ENCODE results near the gene ZMIZ1.

DNA sequence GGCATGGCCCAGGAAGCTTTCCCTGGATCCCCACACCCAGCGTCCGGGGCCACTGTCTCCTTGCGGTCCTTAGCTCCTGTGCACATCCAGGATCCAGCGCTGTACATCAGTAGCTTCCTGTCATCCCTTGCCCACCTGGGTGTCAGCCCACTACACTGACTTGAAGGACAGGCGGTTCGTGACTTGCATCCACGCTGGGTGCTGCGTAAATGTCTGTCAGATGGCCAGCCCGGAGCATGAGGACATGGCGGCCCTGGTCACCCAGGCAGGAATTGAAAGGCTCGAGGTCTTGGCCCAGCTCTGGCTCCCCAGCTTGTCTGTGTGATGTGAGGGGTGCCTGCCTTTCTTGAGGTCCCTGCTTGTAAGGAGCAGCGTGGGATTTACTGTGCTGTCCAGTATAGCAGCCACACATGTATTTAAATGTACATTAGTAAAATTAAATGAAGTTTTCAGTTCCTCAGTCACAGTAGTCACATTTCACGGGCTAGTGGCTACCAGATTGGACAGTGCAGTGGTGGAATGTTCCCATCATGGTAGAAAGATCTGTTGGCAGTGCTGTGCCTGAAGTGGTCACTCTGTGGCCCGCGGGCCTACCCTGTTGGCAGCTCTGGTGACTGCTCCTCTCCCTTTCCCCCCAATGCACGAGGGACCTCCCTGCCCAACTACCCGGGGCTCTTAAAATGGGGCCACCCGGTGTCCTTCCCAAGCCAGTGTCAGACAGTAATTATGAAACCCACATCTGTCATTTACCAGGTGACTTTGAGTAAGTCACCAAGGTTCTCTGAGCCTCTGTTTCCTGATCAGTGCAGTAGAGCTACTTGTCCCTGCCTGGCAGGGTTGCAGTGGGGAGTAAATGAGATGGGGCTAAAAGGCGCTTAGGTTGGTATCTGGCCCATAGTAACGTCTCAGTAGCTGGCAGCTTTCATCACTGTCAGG, 180.7 kb downstream of the ZMIZ1 start:
- TF ChIP-seq, protein P1, sequence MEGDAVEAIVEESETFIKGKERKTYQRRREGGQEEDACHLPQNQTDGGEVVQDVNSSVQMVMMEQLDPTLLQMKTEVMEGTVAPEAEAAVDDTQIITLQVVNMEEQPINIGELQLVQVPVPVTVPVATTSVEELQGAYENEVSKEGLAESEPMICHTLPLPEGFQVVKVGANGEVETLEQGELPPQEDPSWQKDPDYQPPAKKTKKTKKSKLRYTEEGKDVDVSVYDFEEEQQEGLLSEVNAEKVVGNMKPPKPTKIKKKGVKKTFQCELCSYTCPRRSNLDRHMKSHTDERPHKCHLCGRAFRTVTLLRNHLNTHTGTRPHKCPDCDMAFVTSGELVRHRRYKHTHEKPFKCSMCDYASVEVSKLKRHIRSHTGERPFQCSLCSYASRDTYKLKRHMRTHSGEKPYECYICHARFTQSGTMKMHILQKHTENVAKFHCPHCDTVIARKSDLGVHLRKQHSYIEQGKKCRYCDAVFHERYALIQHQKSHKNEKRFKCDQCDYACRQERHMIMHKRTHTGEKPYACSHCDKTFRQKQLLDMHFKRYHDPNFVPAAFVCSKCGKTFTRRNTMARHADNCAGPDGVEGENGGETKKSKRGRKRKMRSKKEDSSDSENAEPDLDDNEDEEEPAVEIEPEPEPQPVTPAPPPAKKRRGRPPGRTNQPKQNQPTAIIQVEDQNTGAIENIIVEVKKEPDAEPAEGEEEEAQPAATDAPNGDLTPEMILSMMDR (IDR thresholded peaks at IDR 0.05 in 4 of 5, conservative IDR thresholded peaks at IDR 0.05 in 1 of 5): no peak
- TF ChIP-seq POLR2A (IDR thresholded peaks at IDR 0.05): no peak

Data from gastrocnemius medialis (tissue), 4 donors.